ENCODE data around the gene CCDC88C. TPM values are rescaled to one million over a fixed set of nuclear protein-coding genes. Genes with fewer than 3 reads are reported as not detected.

CCDC88C gene
- total and polyA plus RNA-seq, 2 donors (not counting 3 experiments of a cell fraction or from before 2014, with no cell fraction given), result 11.4 to 52.1 TPM

DNA sequence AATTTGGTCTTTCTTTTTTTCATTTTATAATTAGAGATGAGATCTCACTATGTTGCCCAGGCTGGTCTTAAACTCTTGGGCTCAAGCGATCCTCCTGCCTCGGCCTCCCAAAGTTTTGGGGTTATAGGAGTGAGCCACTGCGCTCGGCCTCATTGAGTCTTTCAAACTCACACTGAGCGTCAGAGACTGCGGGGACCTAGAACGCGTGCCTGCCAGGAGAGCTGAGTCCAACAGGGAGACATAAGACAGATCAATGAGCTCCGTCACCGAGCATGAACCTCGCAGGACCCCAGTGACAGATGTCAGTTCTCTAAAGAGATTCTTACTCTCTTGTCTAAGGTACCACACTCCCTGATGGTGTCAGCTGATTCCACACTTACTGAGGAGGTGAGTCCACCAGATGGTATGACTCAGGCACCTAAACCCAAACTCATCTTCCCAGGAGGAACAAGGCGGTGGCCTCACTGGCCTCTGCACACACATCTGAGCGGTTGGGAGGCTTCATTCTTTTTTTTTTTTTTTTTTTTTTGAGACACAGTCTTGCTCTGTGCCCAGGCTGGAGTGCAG, 58.9 kb downstream of the CCDC88C start:
- BruUV-seq (replicated peaks), result no TSS peak
- Histone ChIP-seq H3K27ac (ENCODE audit: insufficient read depth, low read depth, low read length) (no peak overlapping the region), H3K4me2 (ENCODE audit: insufficient read depth, low read length) (no peak overlapping the region), H2AFZ (ENCODE audit: low read depth, low read length) (no peak overlapping the region), H3K79me2 (ENCODE audit: control insufficient read depth, insufficient read depth, low read length) (no peaks in the 10 kb centered on the region), H3K4me3 (replicated peaks in 1 of 3; ENCODE audit: insufficient read depth in 1 of 3, low read depth in 1 of 3, low read length in 3 of 3) (no peak overlapping the region), H4K20me1 (replicated peaks; ENCODE audit: control insufficient read depth, extremely low read depth, insufficient read depth, low read length) (no peaks in the 10 kb centered on the region), H3K9ac (replicated peaks; ENCODE audit: extremely low read depth, insufficient read depth, low read length) (no peak overlapping the region), H3K4me1 (ENCODE audit: control insufficient read depth, extremely low read depth, insufficient read depth, low read length) (peaks cover 7% of the 10 kb centered on the region), H3K9me3 (replicated peaks; ENCODE audit: control insufficient read depth, insufficient read depth, low read length) (no peaks in the 10 kb centered on the region), H3K36me3 (ENCODE audit: control insufficient read depth in 2 of 2, extremely low read depth in 1 of 2, insufficient read depth in 2 of 2, low read length in 2 of 2) (peaks cover 0 to 2% of the 10 kb centered on the region in 2 experiments), H3K27me3 (ENCODE audit: control insufficient read depth in 2 of 2, insufficient read depth in 2 of 2, low read length in 2 of 2) (no peaks in the 10 kb centered on the region), H3K9me1 (replicated peaks; ENCODE audit: control insufficient read depth, extremely low read depth, insufficient read depth, low read length) (no peaks in the 10 kb centered on the region)
- dilution Hi-C loops (cut with MboI; ENCODE audit: extremely low pct_ligation_motif_present, low sequenced_read_pairs), result no loop called here
- ChIA-PET POLR2A (interaction anchor here (0.7 kb wide), 1 partner anchor 49 kb away, joined by 9 read pairs; no protein-coding TSS in a partner anchor), CTCF (interaction anchor here (1.0 to 1.3 kb wide), 2 partner anchors 16 to 39 kb away, joined by 3 read pairs; no protein-coding TSS in a partner anchor)
- FAIRE-seq, result no peak
- TF ChIP-seq POLR2A (IDR thresholded peaks at IDR 0.05; ENCODE audit: low read depth, low read length) (no peak), JUN (IDR thresholded peaks at IDR 0.05; ENCODE audit: borderline replicate concordance, insufficient read depth, insufficient read length, low read depth) (no peak), GATA2 (IDR thresholded peaks at IDR 0.05; ENCODE audit: insufficient read depth, insufficient read length, low read depth, low read length) (no peak), EZH2 (IDR thresholded peaks at IDR 0.05; ENCODE audit: borderline replicate concordance, low read depth, low read length, severe bottlenecking) (no peak), MYC (IDR thresholded peaks at IDR 0.05; ENCODE audit: low read depth, low read length) (no peak), POLR2AphosphoS5 (IDR thresholded peaks at IDR 0.05; ENCODE audit: insufficient read depth, low read depth, low read length) (no peak), FOS (IDR thresholded peaks at IDR 0.05; ENCODE audit: borderline replicate concordance, insufficient read depth, low read length) (no peak)
- TF ChIP-seq, protein P1, sequence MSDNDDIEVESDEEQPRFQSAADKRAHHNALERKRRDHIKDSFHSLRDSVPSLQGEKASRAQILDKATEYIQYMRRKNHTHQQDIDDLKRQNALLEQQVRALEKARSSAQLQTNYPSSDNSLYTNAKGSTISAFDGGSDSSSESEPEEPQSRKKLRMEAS (IDR thresholded peaks at IDR 0.05; ENCODE audit: insufficient read depth, insufficient read length), result no peak
- TF ChIP-seq, protein P2, sequence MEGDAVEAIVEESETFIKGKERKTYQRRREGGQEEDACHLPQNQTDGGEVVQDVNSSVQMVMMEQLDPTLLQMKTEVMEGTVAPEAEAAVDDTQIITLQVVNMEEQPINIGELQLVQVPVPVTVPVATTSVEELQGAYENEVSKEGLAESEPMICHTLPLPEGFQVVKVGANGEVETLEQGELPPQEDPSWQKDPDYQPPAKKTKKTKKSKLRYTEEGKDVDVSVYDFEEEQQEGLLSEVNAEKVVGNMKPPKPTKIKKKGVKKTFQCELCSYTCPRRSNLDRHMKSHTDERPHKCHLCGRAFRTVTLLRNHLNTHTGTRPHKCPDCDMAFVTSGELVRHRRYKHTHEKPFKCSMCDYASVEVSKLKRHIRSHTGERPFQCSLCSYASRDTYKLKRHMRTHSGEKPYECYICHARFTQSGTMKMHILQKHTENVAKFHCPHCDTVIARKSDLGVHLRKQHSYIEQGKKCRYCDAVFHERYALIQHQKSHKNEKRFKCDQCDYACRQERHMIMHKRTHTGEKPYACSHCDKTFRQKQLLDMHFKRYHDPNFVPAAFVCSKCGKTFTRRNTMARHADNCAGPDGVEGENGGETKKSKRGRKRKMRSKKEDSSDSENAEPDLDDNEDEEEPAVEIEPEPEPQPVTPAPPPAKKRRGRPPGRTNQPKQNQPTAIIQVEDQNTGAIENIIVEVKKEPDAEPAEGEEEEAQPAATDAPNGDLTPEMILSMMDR (IDR thresholded peaks at IDR 0.05; ENCODE audit: extremely low read depth in 1 of 2, insufficient read depth in 1 of 2, low read depth in 1 of 2, low read length in 2 of 2), result no peak
- no peak for DNase-seq (ENCODE audit: low read depth, low spot score)
- intact Hi-C loops (cut with micrococcal nuclease), result no loop called here

Measured in endothelial cell of umbilical vein (primary cell).